ENCODE measurements around the gene SHMT1.

- TF ChIP-seq REST (IDR thresholded peaks at IDR 0.05) (peak; percentile 91), GABPA (IDR thresholded peaks at IDR 0.05 in 1 of 2, conservative IDR thresholded peaks at IDR 0.05 in 1 of 2) (no peak), FOXA1 (IDR thresholded peaks at IDR 0.05) (no peak), MAX (IDR thresholded peaks at IDR 0.05) (peak; percentile 64), CTCF (IDR thresholded peaks at IDR 0.05; ENCODE audit: low read depth, low read length, missing input control) (no peak), ATF3 (IDR thresholded peaks at IDR 0.05) (no peak), EGR1 (IDR thresholded peaks at IDR 0.05; ENCODE audit: low read depth in 2 of 2) (peak in 1 of 2 donors; percentile 48), TAF1 (conservative IDR thresholded peaks at IDR 0.05) (peak; percentile 96), HNF4G (IDR thresholded peaks at IDR 0.05) (no peak), YY1 (IDR thresholded peaks at IDR 0.05) (peak; percentile 65), SP1 (IDR thresholded peaks at IDR 0.05) (peak; percentile 74), ZBTB33 (IDR thresholded peaks at IDR 0.05) (peak; percentile 45), RXRA (IDR thresholded peaks at IDR 0.05) (peak; percentile 87 to 90), RAD21 (IDR thresholded peaks at IDR 0.05) (peak; percentile 39)
These were observed 651 bp downstream of the SHMT1 start for GRCh38 chr17:18362698-18363100.

Measured in liver (tissue), 3 donors.